VCaP (cell line): Measurements from ENCODE around the gene PLOD1.

Experiments used
- H3K27ac ChIP-seq: fragments of 450-650 bp; 2 replicates; pipeline ENCODE4 v1.5.1; 2017
- CTCF ChIP-seq: fragments of 450-650 bp; conservative IDR thresholded peaks from 2 replicates; pipeline ENCODE4 v1.5.1; 2017; ENCODE audit warnings: mild to moderate bottlenecking, moderate library complexity

PLOD1 gene

GRCh38 chr1:11934302-11935056 is at the start of gene PLOD1:
Gene PLOD1, plus strand, starts transcription at chr1:11934717. Its CDS starts 63 bp downstream, at chr1:11934780.
- H3K27ac ChIP-seq = peak within 1 kb of the TSS; percentile 82
- no peak for TF ChIP-seq CTCF

GRCh38 chr1:11885916-11886315 is 48.6 kb upstream of the PLOD1 start:
- TF ChIP-seq CTCF = no peak

GRCh38 chr1:11886986-11887665 is 47.4 kb upstream of the PLOD1 start:
- no peak for TF ChIP-seq CTCF

More at GRCh38 chr1:11885916-11886315, 48.6 kb upstream of the PLOD1 start:
- H3K27ac ChIP-seq = no peak overlapping the region

GRCh38 chr1:11887666-11888007 is 46.9 kb upstream of the PLOD1 start:
- no peak overlapping the region for H3K27ac ChIP-seq
- no peak for TF ChIP-seq CTCF

More at GRCh38 chr1:11886986-11887665, 47.4 kb upstream of the PLOD1 start:
- H3K27ac ChIP-seq = no peak overlapping the region

- TF ChIP-seq CTCF = no peak
- no peak overlapping the region for H3K27ac ChIP-seq
Observed at GRCh38 chr1:11888206-11888876, 46.2 kb upstream of the PLOD1 start.

GRCh38 chr1:11888877-11889208 is 45.7 kb upstream of the PLOD1 start:
- H3K27ac ChIP-seq = no peak overlapping the region
- no peak for TF ChIP-seq CTCF

- no peak for TF ChIP-seq CTCF
- H3K27ac ChIP-seq = no peak overlapping the region
Observed at GRCh38 chr1:11891433-11892186, 42.9 kb upstream of the PLOD1 start.
